ENCODE measurements around the gene PPP3CA.

The PPP3CA gene

GRCh38 chr4:101347267-101347556 lies at the start of gene PPP3CA:
TSS of gene PPP3CA (minus strand) at chr4:101347526.
- TF ChIP-seq CTCF (IDR thresholded peaks at IDR 0.05): no peak

- TF ChIP-seq CTCF (IDR thresholded peaks at IDR 0.05): no peak
These were observed 45.9 kb upstream of the PPP3CA start for GRCh38 chr4:101393256-101393655.

- TF ChIP-seq CTCF (IDR thresholded peaks at IDR 0.05): no peak
These were observed 23.4 kb upstream of the PPP3CA start for GRCh38 chr4:101370663-101371210.

GRCh38 chr4:101367201-101367600 lies 19.9 kb upstream of the PPP3CA start:
- TF ChIP-seq CTCF (IDR thresholded peaks at IDR 0.05): no peak

GRCh38 chr4:101366331-101366730 lies 19.0 kb upstream of the PPP3CA start:
- no peak for TF ChIP-seq CTCF (IDR thresholded peaks at IDR 0.05)

- no peak for TF ChIP-seq CTCF (IDR thresholded peaks at IDR 0.05)
These were observed 10.4 kb upstream of the PPP3CA start for GRCh38 chr4:101357751-101358150.

GRCh38 chr4:101356928-101357327 lies 9.6 kb upstream of the PPP3CA start:
- no peak for TF ChIP-seq CTCF (IDR thresholded peaks at IDR 0.05)
